NCI-H128 (cell line): ENCODE measurements around the gene OTOS.

ENCODE experiments used
- DNase-seq: peaks from one replicate; lab custom pipeline; 2025; ENCODE audit not compliant: unreplicated experiment; lab: John Stamatoyannopoulos, UW

Gene OTOS

DNA sequence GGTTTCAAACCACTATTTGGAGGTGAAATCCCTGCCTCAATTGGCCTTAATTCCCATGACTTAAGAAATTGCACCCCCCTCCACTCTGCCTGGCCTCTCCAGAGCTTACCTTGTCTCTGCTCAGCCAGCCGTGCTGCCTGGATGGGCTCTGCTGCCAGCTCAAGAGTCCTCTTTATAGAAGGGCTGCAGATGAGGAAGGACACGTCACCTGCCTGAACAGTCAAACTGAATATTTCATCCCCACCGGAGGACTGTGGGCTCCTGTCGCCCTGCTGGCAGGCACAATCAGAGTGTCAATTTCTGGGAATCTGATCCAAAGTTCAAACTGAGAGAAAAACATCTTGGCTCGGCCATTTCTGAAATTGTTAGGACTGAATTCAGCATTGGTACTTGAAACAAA lies at the start of gene OTOS:
Gene OTOS (minus strand): TSS at position 148 of the 400 bp plus-strand sequence. CDS start 332 bp downstream, outside the sequence.
- DNase-seq, result peak; percentile 44

DNA sequence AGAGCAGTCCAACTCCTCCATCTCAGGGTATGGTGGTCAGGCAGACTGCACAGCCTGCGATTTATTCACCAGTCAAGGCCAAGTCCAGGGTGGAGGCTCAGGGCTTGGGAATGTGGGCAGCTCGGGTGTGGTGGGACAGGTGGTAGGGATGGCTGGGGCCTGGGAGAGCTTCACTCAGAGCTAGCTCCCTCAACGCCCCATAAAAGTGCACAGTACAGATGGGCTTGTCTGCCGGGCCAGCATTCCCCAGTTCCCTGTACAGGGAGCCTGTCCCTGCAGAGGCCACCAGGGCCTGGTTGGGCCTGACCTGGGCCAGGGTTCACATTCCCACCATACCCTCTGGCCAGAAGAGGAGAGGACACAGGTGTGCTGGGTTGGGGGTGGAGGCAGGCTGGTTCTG lies 49.2 kb upstream of the OTOS start:
- DNase-seq, result no peak

DNA sequence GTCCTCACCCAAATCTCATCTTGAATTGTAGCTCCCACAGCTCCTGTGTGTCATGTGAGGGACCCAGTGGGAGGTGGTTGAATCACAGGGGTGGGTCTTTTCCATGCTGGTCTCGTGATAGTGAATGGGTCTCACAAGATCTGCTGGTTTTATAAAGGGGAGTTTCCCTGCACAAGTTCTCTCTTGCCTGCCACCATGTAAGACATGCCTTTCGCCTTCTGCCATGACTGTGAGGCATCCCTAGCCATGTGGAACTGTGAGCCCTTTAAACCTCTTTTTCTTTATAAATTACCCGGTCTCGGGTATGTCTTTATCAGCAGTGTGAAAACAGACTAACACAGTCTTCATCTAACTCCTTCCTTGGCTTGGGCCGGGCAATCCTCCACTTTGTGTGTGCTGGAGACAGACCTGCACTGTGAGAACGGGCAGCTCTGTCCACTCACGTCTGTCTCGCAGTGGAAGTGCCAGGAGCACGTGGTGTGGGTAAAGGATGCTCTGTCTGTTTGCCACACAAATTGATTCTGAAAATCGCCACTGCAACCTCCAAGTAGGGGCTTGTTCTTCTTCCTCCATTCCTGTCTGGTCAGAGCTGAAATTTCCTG lies 47.6 kb upstream of the OTOS start:
- no peak for DNase-seq

DNA sequence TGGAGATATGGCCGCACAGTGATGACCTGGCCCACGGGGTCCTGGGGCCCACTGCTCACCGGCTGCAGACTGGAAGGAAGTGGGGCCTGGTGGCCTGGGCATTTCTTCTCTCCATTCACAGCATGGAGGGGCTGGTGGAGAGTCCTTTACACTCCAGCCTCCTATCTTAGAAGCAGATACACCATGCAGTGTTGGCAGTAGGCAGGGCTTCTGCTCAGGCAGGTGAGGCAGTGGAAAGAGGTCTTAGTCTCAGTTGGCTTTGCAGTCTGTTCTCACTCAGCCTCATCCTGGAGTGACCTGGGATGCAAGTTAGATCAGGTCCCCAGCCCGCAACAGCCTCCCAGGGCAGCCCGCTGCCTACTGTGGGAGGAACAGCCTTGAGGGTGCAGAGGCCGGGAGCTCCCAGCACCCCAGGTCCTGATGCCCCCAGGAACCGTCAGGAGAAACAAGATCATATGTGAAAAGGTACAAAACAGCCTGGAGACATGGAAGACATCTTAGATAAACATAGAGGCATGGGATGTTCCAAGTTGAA lies 45.8 kb upstream of the OTOS start:
- no peak for DNase-seq

DNA sequence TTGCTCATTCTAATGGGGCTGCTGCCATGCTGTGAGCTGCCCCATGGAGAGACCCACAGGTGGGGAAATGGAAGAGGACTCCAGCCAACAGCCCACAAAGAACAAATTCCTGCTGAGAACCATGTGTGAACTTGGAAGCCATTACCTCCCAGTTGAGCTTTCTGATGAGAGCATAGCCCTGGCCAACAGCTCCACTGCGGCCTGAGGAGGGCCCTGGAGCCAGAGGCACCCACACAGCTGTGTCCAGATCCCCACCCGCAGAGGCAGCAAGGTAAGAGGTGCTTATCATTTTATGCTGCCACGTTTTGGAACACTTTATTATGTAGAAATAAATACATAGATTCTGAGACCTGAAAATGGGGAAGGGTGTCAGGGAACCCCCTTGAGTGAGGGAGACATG lies 44.2 kb upstream of the OTOS start:
- no peak for DNase-seq

DNA sequence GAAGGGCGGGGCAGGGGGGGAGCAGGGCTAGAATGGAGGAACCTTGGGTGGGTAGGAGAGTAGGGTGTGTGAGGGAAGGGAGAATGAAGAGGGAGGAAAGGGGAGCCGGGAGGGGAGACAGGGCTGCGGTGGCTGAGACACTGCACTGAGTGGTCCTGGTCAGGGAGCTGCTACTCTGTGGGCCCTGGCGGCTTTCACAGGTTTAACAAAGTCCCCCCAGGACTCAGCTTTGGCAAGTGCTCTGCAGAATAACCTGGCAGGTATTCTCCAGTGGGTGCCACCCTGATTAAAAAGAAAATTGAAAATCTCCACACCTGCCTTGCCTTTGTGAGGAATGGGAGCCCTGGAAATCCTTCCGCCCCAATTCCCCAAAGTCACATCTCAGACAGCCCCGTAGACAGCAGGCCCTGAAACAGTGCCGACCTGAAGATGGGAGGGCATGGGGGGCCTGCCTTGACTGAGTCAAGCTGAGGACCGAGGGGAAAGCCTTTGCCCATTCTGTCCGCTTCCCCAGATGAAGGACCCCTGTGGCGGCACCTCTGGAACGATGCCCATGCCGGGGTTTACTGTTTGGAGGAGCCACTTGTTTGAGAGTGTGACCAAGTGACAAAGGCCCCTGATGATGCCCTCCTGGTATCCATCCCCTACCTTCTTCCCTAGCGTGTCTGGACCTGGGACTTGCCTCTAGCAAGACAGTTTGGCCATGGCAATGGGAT lies 43.6 kb upstream of the OTOS start:
- DNase-seq, result no peak

DNA sequence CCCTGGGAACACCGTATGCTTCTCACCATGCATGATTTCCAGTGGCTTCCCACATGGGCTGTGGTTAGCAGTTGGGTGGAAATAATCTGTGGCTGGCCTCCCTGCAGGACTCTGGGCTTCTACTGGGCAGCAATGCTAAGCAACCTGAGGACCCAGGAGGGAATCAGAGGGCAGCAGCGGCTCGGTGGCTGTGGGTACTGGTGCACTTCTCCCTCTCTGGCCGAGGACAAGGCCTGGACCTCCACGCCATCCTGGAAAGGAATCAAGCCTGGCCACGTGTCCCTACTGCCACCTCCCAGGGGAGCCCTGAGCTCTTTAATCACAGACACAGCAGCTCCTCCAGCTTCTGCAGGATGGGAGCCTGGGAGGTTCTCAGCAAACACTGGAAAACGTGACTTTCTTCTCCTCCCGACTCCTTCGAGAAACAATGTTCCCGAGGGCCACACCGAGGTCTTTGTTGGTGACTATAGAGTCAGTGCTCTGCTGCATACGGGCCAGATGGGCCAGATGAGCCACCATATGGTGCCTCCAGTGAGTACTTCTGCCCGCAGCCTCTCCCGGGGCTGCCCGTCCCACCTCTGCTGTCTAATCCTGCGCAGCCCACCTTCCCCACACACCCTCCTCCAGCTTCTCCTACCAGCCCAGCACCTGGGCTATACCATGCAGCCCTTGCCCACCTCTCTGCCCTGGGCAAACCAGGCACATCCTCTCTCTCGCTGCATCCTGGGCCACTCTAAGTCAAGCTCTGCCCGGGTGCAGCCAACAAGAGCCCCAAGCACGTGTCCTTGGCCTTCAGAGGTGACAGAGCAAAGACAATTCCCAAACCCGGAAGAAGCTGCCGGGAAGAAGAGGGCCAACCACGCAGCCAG lies 42.8 kb upstream of the OTOS start:
- DNase-seq, result no peak

DNA sequence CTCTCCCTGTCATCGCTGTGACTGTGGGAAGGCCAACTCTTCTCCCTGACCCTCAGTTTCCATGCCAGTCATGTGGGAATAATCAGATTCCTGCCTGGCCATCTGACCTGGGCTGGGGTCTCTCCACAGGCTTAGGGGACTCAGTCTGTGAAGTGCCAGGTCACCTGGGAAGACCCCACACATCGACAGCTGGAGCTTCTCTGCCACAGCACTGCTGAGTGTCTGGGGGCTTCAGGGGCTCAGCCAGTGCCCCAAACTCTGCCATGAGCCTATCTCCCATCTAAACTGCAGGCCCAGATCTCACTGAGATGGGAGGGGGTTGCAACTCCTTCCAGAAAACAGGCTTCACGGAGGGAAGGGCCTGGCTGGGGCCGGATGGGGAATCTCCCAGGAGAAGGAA lies 42.0 kb upstream of the OTOS start:
- DNase-seq, result no peak

DNA sequence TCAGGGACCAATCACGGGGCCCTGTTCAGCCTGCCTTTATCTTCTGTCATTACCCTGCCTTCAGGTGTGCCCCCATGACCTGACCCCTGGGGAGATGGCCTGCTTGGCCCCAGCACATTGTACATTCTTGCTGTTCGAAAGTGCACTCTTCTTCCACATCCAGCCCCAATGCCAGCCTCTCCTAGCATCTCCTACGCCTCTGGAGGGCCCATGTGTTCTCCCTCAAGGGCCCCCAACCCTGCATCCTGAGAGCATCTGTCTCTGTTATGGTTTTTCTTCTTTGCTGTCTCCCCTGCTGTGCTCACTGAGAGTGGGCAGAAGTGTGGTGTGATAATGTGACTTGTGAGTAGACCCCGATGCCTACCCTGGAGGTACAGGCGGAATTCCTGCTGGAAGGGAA lies 41.5 kb upstream of the OTOS start:
- no peak for DNase-seq

DNA sequence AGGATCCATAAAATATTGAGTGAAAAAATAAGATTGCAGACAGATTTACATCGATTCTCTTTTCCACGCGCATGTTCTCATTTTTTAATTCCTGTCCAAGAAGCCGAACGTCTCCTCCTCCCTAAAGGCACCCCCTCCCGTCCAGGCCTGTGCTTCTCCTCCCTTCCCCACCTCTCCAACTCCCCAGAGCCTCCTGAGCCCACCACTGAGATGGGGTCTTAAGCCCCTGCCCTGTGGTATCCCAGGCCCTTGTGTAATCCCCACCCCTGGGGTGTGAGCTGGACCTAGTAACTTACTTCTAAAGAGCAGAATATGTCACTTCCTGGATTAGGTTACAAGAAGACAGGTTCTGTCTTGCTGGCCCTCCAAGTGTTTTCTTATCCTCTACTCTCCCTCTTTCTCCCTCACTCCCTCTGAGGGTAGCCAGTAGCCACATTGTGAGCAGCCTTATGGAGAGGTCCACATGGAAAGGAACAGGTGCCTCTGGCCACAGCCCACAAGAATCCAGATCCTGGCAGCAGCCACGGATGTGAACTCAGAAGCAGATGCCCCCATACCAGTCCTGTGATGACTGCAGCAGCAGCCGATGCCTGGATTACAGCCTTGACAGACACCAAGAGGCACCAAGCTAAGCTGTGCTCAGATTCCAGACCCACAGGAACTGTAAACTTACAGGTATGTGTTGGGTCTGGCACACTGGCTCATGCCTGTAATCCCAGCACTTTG lies 39.6 kb upstream of the OTOS start:
- no peak for DNase-seq

DNA sequence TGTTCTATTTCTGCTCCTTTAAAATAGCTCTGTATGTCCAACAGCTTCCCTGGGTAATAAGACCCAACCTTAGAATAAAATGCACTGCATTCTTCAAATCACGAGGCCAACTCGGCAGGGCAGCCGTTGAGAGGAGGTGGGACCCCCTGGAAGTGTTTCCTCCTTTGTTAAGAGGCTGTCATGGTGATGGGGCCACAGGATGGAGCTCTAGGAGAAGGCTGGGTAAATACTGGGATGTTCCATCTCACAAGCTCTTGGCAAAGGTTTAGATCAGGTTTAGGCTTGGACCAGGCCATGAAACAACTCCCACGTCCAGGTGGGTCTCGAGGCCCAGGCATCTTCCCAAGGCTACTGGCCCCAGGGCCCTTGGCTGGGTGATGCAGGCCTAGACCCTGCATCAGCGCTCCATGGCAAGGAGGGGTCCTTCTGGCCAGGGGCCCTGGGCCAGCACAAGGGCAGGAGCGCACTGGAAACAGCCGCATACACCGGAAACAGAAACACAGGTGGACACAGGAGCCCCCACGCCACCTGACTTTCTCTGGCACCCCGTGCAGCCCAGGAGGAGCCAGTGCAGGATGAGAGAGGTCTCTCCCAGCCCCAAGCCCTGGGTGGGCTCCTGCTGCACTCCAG lies 38.8 kb upstream of the OTOS start:
- no peak for DNase-seq

DNA sequence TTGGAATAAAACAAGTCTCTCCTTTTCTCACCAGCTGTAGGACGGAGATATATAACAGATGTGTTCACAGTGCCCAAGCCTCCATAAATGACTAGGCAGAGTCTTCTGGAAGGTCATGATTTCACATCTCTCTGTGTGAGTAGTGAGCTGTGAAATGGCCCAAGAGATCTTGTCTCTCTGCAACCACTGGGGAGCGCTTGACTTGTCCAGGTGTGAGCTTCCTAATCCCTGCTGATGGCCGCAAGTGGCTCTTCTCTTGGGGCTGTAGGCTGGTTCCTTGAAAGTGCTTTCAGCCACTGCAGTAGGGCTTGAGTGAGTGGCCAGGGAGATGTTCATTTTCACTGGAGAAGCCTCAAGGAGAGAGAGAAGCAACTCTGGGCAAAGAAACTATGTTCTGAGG lies 38.1 kb upstream of the OTOS start:
- DNase-seq, result no peak

DNA sequence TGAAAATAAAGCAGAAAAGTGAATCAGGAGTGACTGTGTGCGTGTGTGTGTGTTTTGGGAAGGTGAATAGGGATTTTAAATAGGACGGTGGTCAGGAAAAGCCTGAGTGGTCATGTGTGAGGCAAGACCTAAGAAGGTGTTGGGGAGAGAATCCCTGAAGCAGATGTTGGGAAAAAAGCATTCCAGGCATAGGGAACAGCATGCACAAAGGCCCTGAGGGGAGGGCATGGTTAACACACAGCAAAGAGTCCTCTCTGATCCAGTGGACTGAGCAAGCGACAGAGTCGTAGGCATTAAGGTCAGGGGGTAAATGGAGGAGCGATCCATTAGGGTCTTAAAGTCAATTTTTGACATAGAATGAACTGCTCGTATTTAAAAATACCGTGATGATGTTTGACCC lies 34.0 kb upstream of the OTOS start:
- DNase-seq, result no peak

DNA sequence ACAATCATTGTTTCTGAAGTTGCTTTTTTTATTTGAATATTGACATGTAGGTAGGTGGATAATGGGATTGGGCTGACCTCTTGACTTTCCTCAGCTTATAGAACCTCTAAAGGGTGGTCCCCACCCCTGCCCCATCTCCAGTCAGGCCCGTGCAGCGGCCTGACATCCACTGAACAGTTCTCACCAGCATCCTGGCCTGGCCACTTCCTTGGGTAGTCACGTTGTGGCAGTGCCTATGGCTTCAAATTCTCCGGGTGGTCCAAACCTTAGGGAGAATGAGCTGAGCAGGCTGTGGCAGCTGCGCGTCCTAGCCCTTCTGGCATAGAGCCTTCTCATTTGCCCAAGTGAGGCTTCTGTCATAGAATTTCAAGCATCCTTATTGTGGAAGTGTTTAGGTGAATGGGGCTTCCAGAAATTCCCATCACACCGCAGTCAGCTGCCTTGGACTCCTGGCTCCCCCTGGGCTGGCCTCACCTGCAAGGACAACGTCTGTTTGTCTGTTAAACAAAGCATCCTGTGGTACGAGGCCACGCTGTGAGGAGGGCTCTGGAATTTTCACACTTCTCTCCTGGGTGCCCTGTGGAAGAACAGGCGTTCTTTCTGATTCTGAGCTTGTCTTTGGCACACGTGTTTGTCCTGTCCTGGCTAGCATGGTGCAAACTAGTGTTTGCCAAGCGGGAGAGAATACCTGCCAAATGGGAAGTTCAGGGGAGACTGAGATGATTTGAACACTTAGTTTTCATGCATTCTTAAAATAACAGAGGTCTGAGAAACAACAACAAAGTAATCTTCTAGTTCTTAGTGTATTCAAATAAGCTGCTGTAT lies 31.8 kb upstream of the OTOS start:
- DNase-seq, result no peak

DNA sequence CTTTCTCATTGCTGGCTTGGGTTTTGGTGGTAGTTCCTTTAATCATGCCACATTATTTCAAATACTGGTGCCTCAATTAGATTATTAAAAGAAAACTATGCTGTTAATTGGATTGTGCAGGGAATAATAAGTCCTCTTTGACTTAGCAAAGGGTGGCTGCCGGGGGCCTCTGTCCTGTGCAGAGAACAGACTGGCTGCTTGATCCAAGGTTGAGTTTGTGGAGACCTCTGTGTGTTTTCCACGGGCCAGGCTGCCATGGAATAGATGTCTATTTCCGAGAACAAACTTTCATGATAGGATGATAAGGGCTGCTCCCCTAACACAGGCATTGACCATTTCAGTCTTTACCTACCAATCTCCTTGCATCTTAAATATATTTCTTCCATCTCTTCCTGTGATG lies 30.4 kb upstream of the OTOS start:
- no peak for DNase-seq

DNA sequence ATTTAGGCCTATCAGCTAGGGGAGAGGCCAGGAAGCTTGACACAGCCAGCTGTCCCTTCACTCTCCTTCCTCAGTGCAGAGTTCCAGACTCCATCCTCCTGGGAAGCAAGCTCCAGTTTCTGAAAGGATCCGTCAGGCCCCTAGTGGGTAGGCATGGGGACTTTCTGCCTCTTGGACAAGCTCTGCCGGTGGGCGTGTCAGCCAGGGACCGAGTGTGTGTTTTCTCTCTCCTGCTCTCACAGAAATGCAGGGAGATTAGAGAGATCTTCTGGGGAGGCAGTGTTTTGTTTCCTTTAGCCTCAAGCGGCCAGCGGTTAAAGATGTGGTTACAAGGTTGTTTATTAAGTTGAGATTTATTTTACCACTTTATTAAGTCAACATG lies 29.9 kb upstream of the OTOS start:
- DNase-seq, result no peak

DNA sequence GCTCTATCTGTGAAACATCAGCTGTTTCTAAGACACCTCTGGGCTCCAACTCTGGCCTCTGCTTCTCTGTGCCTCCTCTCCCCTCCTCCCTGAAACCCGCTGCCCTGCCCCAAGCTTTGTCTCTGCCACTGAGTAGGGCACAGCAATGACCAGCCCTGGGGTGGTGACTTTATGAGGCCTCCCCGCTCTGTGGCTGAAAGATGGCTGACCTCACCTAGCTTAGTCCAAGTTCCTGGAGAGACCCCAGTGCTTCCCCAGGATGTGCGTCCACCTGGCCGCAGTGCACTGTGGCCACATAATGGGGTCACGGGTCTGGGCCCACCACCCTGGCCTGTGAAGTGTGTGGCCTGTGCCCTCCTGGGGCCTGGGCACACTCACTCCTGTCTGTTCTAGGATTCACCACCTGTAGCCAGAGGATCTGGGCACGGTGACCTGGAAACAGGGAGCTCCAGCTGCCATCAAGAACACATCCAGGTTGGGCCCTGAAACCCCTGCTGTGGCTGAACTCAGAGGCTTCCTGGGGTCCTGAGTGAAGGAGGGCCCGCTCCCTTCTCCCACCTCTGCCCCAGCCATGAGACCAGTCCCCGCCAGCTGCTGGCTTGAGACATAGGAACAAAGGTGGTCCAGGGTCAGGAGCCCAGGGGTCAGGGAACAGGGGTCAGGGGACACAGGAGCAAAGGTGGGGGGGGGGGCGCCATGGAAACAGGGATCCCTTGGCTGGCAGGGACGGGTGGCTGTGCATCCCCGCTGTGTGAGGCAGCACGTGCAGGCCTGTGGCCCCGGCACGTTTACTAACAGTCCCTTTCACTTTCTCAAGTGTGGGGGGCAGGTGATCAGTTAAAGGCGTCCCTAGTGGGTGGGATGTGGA lies 29.3 kb upstream of the OTOS start:
- DNase-seq, result no peak

DNA sequence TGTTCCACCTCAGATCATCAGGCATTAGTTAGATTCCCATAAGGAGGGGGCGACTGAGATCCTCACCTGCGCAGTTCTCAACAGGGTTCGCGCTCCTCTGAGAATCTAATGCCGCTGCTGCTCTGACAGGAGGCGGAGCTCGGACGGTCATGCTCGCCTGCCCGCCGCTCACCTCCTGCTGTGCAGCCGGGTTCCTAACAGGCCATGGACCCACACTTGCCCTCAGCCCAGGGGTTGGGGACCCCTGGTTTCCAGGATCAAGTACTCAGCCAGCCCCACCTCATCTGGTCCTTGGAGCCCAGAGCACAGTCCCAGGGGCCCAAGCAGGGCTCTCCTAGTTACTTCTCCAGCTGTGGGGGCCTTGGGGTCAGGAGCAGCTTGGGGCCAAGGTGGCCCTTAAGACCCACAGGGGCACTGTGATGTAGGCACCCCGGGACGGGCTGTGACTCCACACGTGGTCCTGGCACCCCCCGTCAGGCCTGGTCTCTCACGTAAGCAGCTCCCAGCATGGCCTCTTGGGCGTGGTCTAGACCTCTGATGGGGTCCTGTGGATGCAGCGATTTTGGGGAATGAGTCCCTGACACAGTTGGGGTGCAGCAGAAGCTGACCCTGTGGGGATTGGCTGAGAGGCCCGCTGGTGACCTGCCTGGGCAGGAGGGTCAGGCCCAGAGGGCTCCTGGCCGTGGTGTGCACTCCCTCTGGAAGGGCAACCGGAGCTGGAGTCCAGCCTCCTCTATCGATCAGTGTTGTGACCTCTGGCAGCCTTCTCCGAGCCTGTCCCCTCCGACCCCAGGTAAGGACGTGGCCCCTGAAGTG lies 28.3 kb upstream of the OTOS start:
- DNase-seq, result no peak
